Activated CD4-positive, alpha-beta T cell treated with anti-CD3 and anti-CD28 coated beads, Interleukin-2, amount 10 ng/mL, durations not matched to agents 7 days and 5 days (primary cell): Measurements from ENCODE around the gene NPIPA3. TPM values are rescaled to one million over a fixed set of nuclear protein-coding genes. Genes with fewer than 3 reads are reported as not detected.
"Not testable (repeated sequence)": the region's sequence is repeated elsewhere in the genome, so short reads cannot be mapped to it uniquely, and the experiment has no call there.

Source experiments
- CTCF ChIA-PET: fragments of 350-600 bp; sonication (Branson Sonifier 250); formaldehyde crosslinking; loops from one replicate; lab custom pipeline; 2021; ENCODE audit warnings: antibody characterized with exemption; lab: Charles Lee
- POLR2A ChIA-PET: fragments of 350-600 bp; sonication (Branson Sonifier 250); formaldehyde crosslinking; loops from one replicate; lab custom pipeline; 2021; ENCODE audit warnings: antibody characterized with exemption; lab: Charles Lee
- DNase-seq: peaks from one replicate; pipeline ENCODE4 v3.0.0-alpha.2; 2020
- H3K27ac Mint-ChIP-seq: one replicate; pipeline ENCODE4 v1.8.0; 2021; ENCODE audit warnings: mild to moderate bottlenecking, moderate library complexity, mixed read lengths
- H3K27me3 Mint-ChIP-seq: one replicate; pipeline ENCODE4 v1.8.0; 2021; ENCODE audit warnings: mixed read lengths
- H3K36me3 Mint-ChIP-seq: one replicate; pipeline ENCODE4 v1.8.0; 2021; ENCODE audit warnings: low read depth, mixed read lengths
- H3K4me1 Mint-ChIP-seq: one replicate; pipeline ENCODE4 v1.8.0; 2021; ENCODE audit warnings: mixed read lengths
- H3K4me3 Mint-ChIP-seq: one replicate; pipeline ENCODE4 v1.8.0; 2021; ENCODE audit warnings: mild to moderate bottlenecking, moderate library complexity, mixed read lengths
- H3K9me3 Mint-ChIP-seq: one replicate; pipeline ENCODE4 v1.8.0; 2021; ENCODE audit warnings: mixed read lengths
- total RNA-seq, 2 experiments: library from RNA; stranded (reverse); gene quantifications; one replicate each; pipeline ENCODE4 v1.2.3, GENCODE V29; 2021

The NPIPA3 gene
- total RNA-seq, 2 experiments from 2014 or later, result 1.8 to 3.1 TPM

DNA sequence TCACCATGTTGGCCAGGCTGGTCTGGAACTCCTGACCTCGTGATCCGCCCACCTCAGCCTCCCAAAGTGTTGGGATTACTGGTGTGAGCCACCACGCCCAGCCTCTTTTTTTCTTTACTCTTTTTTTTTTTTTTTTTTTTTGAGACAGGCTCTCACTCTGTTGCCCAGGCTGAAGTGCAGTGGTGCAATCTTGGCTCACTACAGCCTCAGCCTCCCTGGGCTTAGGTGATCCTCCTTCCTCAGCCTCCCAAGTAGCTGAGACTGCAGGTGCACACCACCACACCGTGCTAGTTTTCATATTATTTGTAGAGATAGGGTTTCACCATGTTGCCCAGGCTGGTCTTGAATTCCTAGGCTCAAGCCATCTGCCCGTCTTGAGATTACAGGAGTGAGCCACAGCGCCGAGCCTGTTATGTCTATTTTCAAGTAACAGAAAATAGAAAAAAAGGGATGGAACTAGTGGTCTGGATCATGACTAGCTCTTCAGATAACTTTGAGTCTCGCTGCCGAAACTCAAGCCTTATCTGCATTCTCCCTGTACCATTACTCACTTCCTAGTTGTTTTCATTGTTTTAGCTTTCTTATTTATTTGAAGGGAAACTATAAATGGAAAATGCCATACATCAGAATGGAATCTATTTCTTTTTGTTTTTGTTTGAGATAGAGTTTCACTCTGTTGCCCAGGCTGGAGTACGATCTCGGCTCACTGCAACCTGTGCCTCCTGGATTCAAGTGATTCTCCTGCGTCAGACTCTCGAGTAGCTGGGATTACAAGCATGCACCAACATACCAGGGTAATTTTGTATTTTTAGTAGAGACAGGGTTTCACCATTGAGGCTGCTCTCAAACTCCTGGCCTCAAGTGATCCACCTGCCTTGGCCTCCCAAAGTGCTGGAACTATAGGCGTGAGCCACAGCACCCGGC is 17.1 kb upstream of the NPIPA3 start:
- H3K4me1 Mint-ChIP-seq, DNase-seq, H3K9me3 Mint-ChIP-seq, H3K27ac Mint-ChIP-seq, H3K27me3 Mint-ChIP-seq, POLR2A ChIA-PET, H3K36me3 Mint-ChIP-seq, H3K4me3 Mint-ChIP-seq: not testable (repeated sequence)
- CTCF ChIA-PET, result interaction anchor here (0.5 kb wide), 1 partner anchor 69 kb away, joined by 3 read pairs; no protein-coding TSS in a partner anchor

DNA sequence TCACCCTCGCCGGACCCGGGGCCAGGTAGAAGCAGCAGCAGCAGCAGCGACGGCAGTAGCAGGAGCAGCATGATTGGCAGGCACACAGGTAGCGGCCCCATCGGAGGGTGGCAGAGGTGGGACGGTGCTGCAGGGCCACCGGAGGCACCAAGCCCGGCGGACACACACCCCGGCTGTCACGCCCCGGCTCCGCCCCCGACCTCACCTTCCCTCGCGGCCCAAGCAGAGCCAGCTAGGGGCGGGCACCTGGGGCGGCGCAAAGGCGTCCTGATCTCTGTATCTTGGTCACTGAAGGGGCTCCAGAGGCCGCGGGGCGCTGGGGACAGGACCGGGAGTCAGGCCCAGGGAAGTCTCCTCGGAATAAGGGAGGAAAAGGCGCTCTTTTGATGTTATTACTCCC is 9.1 kb upstream of the NPIPA3 start, which contains the start of gene PLA2G10:
PLA2G10 (minus strand) TSS at position 180 of the 400 bp plus-strand sequence; CDS start at position 101, 79 bp downstream.
- H3K36me3 Mint-ChIP-seq, H3K4me3 Mint-ChIP-seq, CTCF ChIA-PET: not testable (repeated sequence)

DNA sequence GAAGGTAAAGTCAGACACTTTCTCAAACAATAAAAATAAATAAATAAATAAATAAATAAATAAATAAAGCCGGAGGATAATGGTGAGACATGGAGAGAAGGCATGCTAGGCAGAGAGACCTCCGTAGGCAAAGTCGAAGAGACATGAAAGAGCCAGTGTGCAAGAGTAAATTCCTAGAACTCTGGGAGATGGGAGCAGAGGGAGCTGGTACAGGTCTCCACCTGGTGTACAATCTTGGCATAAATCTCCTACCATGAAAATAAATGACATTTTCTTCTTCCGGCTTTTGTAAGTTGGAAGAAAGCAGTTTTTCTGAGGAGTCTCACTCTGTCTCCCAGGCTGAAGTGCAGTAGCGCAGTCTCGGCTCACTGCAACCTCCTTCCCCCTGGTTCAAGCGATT is 1.4 kb upstream of the NPIPA3 start:
- DNase-seq, H3K27ac Mint-ChIP-seq, H3K27me3 Mint-ChIP-seq, POLR2A ChIA-PET, H3K4me1 Mint-ChIP-seq, H3K9me3 Mint-ChIP-seq, CTCF ChIA-PET, H3K36me3 Mint-ChIP-seq, H3K4me3 Mint-ChIP-seq: not testable (repeated sequence)

More for the DNA sequence above, 9.1 kb upstream of the NPIPA3 start, which contains the start of gene PLA2G10:
- H3K9me3 Mint-ChIP-seq, DNase-seq, H3K4me1 Mint-ChIP-seq, H3K27ac Mint-ChIP-seq, POLR2A ChIA-PET, H3K27me3 Mint-ChIP-seq: not testable (repeated sequence)

DNA sequence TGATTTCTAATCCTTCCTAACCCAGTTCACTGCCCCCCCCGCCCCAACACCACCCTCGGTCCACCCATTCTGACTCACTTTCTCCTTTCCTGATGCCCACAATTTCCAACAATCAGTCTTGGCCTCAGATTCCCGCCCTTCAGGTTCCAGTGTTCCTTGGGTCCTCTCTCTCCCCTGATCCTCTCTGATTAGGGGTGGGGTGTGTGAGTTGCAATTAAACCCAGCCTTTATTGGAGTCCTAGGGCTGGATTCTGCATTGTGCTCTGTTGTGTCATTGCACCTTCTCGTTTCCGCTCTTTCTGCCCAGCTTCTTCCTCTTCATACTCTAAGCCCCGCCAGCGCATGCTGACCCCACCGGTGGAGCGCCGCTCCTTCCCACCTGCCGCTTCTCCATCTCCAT is 539 bp upstream of the NPIPA3 start:
- H3K27me3 Mint-ChIP-seq, H3K9me3 Mint-ChIP-seq, H3K27ac Mint-ChIP-seq, H3K36me3 Mint-ChIP-seq, H3K4me3 Mint-ChIP-seq, POLR2A ChIA-PET, H3K4me1 Mint-ChIP-seq, DNase-seq, CTCF ChIA-PET: not testable (repeated sequence)

DNA sequence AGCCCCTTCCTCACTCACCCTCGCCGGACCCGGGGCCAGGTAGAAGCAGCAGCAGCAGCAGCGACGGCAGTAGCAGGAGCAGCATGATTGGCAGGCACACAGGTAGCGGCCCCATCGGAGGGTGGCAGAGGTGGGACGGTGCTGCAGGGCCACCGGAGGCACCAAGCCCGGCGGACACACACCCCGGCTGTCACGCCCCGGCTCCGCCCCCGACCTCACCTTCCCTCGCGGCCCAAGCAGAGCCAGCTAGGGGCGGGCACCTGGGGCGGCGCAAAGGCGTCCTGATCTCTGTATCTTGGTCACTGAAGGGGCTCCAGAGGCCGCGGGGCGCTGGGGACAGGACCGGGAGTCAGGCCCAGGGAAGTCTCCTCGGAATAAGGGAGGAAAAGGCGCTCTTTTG is 30.0 kb downstream of the NPIPA3 start:
- H3K27me3 Mint-ChIP-seq, H3K4me1 Mint-ChIP-seq, DNase-seq, H3K36me3 Mint-ChIP-seq, H3K9me3 Mint-ChIP-seq, H3K4me3 Mint-ChIP-seq, H3K27ac Mint-ChIP-seq, POLR2A ChIA-PET, CTCF ChIA-PET: not testable (repeated sequence)

DNA sequence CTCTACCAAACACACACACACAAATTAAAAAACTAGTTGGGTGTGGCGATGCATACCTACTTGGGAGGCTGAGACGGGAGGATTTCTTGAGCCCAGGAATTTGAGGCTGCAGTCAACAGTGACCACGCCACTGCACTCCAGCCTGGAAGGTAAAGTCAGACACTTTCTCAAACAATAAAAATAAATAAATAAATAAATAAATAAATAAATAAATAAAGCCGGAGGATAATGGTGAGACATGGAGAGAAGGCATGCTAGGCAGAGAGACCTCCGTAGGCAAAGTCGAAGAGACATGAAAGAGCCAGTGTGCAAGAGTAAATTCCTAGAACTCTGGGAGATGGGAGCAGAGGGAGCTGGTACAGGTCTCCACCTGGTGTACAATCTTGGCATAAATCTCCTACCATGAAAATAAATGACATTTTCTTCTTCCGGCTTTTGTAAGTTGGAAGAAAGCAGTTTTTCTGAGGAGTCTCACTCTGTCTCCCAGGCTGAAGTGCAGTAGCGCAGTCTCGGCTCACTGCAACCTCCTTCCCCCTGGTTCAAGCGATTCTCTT is 37.7 kb downstream of the NPIPA3 start:
- H3K27ac Mint-ChIP-seq, H3K9me3 Mint-ChIP-seq, DNase-seq, H3K4me1 Mint-ChIP-seq, H3K4me3 Mint-ChIP-seq, H3K36me3 Mint-ChIP-seq, H3K27me3 Mint-ChIP-seq, CTCF ChIA-PET, POLR2A ChIA-PET: not testable (repeated sequence)

DNA sequence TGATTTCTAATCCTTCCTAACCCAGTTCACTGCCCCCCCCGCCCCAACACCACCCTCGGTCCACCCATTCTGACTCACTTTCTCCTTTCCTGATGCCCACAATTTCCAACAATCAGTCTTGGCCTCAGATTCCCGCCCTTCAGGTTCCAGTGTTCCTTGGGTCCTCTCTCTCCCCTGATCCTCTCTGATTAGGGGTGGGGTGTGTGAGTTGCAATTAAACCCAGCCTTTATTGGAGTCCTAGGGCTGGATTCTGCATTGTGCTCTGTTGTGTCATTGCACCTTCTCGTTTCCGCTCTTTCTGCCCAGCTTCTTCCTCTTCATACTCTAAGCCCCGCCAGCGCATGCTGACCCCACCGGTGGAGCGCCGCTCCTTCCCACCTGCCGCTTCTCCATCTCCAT is 38.6 kb downstream of the NPIPA3 start:
- H3K4me3 Mint-ChIP-seq, CTCF ChIA-PET, DNase-seq, H3K4me1 Mint-ChIP-seq, H3K9me3 Mint-ChIP-seq, POLR2A ChIA-PET, H3K36me3 Mint-ChIP-seq, H3K27ac Mint-ChIP-seq, H3K27me3 Mint-ChIP-seq: not testable (repeated sequence)

DNA sequence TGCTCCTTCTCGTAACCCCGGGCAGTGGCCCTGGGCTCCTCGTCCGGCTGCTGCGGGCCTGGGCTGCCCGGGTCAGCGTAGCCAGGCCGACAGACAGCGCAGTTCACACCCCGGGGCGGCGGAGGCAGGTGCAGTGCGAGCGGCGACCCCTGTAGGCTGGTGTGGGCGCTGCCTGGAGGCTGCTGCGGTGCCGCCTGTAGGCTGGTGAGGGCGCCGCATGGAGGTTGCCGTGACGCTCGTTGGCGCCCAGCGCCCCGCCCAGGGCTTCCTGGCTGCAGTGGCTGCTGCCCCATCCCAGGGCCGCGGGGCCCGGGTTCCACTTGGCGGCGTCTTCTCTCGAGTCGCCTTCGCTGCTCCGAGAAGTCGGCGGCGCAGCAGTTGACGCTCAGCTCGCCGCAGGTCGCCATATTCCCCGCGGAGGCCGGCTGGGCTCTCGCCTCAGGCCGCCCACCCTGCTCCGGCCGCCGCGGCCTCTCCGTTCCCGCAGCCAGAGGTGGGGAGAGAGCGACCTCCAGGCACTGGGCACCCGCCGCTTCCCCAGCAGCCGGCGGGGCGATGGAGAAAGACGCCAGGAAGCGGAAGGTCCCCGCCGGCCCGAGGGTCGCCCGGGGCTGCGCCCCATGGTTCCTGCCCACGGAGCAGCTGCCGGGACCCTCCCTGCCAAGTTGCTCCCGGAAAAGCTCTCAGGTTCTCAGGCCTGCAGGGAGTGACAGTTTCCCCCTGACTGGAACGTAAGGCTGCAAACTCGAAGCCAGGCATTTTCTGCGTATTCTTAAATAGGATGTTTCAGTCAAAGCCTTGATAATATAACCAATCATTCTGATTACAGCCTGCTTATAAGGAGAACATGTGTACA is 39.3 kb downstream of the NPIPA3 start, which contains the start of gene NPIPA2:
NPIPA2 (plus strand) TSS at position 261 of the 856 bp plus-strand sequence. CDS start 5,533 bp downstream, outside the sequence.
- POLR2A ChIA-PET, H3K9me3 Mint-ChIP-seq, H3K4me3 Mint-ChIP-seq, CTCF ChIA-PET, H3K27ac Mint-ChIP-seq, H3K4me1 Mint-ChIP-seq, DNase-seq, H3K36me3 Mint-ChIP-seq, H3K27me3 Mint-ChIP-seq: not testable (repeated sequence)

DNA sequence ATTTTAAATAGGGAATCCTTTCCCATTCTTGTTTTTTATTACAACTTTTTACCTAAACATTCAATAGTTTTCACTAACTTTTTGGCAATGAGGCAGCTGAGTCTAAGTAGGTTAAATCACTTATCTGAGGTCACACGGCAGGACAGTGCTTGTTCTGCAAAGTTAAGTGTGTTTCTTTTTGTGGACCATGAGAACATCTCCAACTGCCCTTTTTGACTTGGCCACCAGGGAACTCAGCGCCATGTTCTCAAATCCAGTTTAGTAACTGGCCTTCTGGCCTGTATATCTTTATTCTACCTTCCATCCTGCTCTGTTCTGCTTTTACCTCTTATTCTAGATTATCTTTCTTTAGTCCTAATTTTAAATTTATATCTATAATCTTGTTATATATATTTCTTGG is 70.4 kb downstream of the NPIPA3 start:
- H3K27ac Mint-ChIP-seq, H3K9me3 Mint-ChIP-seq, H3K4me1 Mint-ChIP-seq, DNase-seq, CTCF ChIA-PET, H3K27me3 Mint-ChIP-seq, POLR2A ChIA-PET, H3K4me3 Mint-ChIP-seq, H3K36me3 Mint-ChIP-seq: not testable (repeated sequence)

DNA sequence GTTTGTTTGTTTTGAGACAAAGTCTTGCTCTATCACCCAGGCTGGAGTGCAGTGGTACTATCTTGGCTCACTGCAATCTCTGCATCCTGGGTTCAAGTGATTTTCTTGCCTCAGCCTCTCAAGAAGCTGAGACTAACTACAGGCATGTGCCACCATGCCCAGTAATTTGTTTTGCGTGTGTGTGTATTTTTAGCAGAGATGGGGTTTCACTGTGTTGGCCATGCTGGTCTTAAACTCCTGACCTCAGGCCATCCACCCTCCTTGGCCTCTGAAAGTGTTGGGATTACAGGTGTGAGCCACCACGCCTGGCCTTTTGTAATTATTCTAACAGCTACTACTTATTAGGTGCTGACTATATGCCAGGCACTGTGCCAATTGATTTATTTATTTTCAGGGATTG is 72.4 kb downstream of the NPIPA3 start:
- H3K4me3 Mint-ChIP-seq, H3K27me3 Mint-ChIP-seq, H3K36me3 Mint-ChIP-seq, DNase-seq, POLR2A ChIA-PET, H3K27ac Mint-ChIP-seq, H3K4me1 Mint-ChIP-seq, H3K9me3 Mint-ChIP-seq, CTCF ChIA-PET: not testable (repeated sequence)
